ENCODE measurements around the gene CDH23.

DNA sequence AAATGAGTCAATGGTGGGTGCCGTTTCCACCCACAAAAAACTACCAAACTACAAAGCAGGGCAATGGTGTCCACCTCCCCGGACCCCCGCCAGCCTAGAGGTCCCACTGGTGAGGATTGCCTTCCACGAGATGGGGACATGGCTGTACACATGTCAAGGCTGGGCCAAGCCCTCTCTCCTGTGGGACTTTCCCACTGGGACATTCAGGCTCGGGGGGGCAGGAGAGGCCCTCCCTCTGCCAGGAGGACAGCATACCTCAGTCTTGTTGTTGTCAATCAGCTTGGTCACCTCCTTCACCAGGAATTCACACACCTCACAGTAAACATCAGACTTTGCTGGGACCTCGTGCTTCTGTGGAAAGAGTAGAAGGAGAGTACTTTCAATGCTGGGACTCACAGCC is 423.3 kb downstream of the CDH23 start:
- TF ChIP-seq, protein P1, sequence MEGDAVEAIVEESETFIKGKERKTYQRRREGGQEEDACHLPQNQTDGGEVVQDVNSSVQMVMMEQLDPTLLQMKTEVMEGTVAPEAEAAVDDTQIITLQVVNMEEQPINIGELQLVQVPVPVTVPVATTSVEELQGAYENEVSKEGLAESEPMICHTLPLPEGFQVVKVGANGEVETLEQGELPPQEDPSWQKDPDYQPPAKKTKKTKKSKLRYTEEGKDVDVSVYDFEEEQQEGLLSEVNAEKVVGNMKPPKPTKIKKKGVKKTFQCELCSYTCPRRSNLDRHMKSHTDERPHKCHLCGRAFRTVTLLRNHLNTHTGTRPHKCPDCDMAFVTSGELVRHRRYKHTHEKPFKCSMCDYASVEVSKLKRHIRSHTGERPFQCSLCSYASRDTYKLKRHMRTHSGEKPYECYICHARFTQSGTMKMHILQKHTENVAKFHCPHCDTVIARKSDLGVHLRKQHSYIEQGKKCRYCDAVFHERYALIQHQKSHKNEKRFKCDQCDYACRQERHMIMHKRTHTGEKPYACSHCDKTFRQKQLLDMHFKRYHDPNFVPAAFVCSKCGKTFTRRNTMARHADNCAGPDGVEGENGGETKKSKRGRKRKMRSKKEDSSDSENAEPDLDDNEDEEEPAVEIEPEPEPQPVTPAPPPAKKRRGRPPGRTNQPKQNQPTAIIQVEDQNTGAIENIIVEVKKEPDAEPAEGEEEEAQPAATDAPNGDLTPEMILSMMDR (IDR thresholded peaks at IDR 0.05): no peak
- TF ChIP-seq POLR2A (IDR thresholded peaks at IDR 0.05): no peak
